HG02642 (cell line): ENCODE results near the gene AQP10.
"Not testable (repeated sequence)": the region's sequence is repeated elsewhere in the genome, so short reads cannot be mapped to it uniquely, and the experiment has no call there.

ENCODE experiments used
- ATAC-seq: cut with Tn5 transposase; IDR thresholded peaks from one replicate; pipeline ENCODE4 v1.9.1; 2021; ENCODE audit warnings: mild to moderate bottlenecking; ENCODE audit not compliant: unreplicated experiment, poor library complexity

AQP10 gene

GRCh38 chr1:154342836-154343472 lies 22.1 kb downstream of the AQP10 start:
- ATAC-seq = no peak

- no peak for ATAC-seq
Measured at GRCh38 chr1:154344977-154345837, 24.3 kb downstream of the AQP10 start.

GRCh38 chr1:154346276-154346917 lies 25.5 kb downstream of the AQP10 start:
- ATAC-seq = no peak

- ATAC-seq = no peak
Measured at GRCh38 chr1:154347961-154348360, 27.1 kb downstream of the AQP10 start.

- ATAC-seq = no peak
Measured at GRCh38 chr1:154348429-154349076, 27.7 kb downstream of the AQP10 start.

GRCh38 chr1:154349121-154349520 lies 28.2 kb downstream of the AQP10 start:
- no peak for ATAC-seq

GRCh38 chr1:154350383-154350782 lies 29.5 kb downstream of the AQP10 start:
- no peak for ATAC-seq

GRCh38 chr1:154351363-154352068 lies 30.6 kb downstream of the AQP10 start:
- ATAC-seq = no peak

- ATAC-seq = no peak
Measured at GRCh38 chr1:154352245-154352580, 31.3 kb downstream of the AQP10 start.

GRCh38 chr1:154352581-154353459 lies 31.9 kb downstream of the AQP10 start:
- no peak for ATAC-seq

- ATAC-seq = no peak
Measured at GRCh38 chr1:154353460-154353904, 32.6 kb downstream of the AQP10 start.

- no peak for ATAC-seq
Measured at GRCh38 chr1:154353966-154354365, 33.1 kb downstream of the AQP10 start.

GRCh38 chr1:154358519-154358918 lies 37.6 kb downstream of the AQP10 start:
- ATAC-seq = no peak

GRCh38 chr1:154360288-154360687 lies 39.4 kb downstream of the AQP10 start:
- ATAC-seq = no peak

- ATAC-seq = not testable (repeated sequence)
Measured at GRCh38 chr1:154360881-154361280, 40.0 kb downstream of the AQP10 start.

GRCh38 chr1:154361357-154361756 lies 40.5 kb downstream of the AQP10 start:
- ATAC-seq = no peak

GRCh38 chr1:154371436-154371835 lies 50.5 kb downstream of the AQP10 start:
- no peak for ATAC-seq

- ATAC-seq = not testable (repeated sequence)
Measured at GRCh38 chr1:154373777-154374357, 53.0 kb downstream of the AQP10 start.
